Measurements from ENCODE around the gene CHID1.

CHID1 gene

DNA sequence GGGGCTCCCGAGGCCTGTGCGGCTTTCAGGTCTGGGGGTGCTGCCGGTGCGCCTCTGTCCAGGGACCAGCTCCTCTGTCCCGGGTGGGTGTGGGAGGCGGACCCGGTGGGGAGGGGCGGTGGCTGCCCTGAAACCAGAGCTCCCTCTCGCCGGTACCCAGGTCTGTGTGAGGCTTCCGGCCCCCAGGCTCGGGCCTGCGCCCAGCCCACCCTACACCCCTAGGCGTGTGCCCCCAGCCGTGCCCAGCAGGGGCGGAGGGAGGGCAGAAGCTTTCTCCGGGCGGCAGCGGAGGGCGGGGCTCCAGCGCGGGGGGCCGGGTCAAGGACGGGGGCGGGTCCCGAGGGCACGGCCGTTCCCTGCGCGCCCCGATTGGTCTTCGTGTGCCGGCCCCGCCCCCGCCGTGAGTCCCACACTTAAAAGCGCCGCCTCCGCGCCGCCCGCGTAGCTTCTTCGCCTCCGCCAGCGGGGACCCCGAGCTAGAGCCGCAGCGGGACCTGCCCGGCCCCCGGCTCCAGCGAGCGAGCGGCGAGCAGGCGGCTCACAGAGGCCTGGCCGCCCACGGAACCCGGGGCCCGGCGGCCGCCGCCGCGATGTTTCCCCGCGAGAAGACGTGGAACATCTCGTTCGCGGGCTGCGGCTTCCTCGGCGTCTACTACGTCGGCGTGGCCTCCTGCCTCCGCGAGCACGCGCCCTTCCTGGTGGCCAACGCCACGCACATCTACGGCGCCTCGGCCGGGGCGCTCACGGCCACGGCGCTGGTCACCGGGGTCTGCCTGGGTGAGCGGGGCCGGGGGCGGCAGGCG, 91.3 kb downstream of the CHID1 start:
- DNase-seq, result peak; percentile 85

DNA sequence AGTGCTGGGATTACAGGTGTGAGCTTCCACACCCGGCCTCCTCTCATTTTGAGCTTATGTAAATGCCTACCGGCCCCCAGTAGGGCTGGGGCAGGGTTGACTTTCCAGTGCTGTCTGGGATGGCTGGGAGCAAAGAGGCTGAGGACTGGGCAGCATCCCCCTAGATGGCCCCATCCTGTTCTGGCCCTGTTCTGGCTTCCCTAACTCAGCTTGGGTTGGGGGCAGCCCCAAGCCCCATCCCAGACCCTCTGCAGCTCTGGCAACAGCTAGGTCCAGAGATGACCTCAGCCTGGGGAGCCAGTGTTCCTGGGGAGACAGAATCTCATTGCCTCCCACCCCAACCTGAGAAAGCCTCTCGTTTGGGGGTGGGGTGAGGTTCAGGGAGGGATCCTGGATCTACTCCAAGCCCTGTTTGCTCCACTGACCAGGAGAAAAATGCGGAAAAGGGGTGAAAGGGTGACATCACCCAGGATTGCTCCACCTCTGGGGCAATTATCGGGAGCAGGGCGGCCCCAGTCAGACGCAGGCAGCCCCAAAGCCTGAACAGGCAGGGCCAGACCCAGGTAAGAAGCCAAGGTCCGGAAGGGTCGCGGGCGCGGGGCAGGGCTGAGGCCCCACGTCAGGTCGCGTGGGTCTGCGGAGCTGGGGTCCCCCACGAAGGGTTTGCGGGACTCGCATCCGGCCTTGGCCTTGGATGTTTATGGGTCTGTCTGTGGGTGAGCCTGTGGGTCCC, 92.0 kb downstream of the CHID1 start, which contains the start of gene PNPLA2:
Gene PNPLA2 (plus strand): TSS at position 519 of the 733 bp plus-strand sequence. CDS start 805 bp downstream, outside the sequence.
- DNase-seq, result no peak

Data from NCI-H1105 treated with DMSO at 0.1 percent for 48 hours (cell line).